GM19238 (cell line): ENCODE data around the gene ANAPC4.

Experiments used
- DNase-seq: peaks from one replicate; pipeline ENCODE4 v3.0.0; 2011; ENCODE audit warnings: low spot score; ENCODE audit not compliant: insufficient read length

ANAPC4 gene

GRCh38 chr4:25433966-25434827 is 57.1 kb downstream of the ANAPC4 start:
- no peak for DNase-seq

GRCh38 chr4:25437926-25438325 is 60.9 kb downstream of the ANAPC4 start:
- no peak for DNase-seq

GRCh38 chr4:25439918-25440477 is 62.9 kb downstream of the ANAPC4 start:
- peak; percentile 53 for DNase-seq

GRCh38 chr4:25440478-25441030 is 63.5 kb downstream of the ANAPC4 start:
- DNase-seq: no peak

GRCh38 chr4:25441519-25442117 is 64.6 kb downstream of the ANAPC4 start:
- DNase-seq: no peak

- no peak for DNase-seq
Measured at GRCh38 chr4:25442863-25443307, 65.8 kb downstream of the ANAPC4 start.

- no peak for DNase-seq
Measured at GRCh38 chr4:25443851-25444250, 66.8 kb downstream of the ANAPC4 start.

- no peak for DNase-seq
Measured at GRCh38 chr4:25446611-25447010, 69.5 kb downstream of the ANAPC4 start.

GRCh38 chr4:25448379-25449109 is 71.5 kb downstream of the ANAPC4 start:
- DNase-seq: no peak

GRCh38 chr4:25449270-25449669 is 72.2 kb downstream of the ANAPC4 start:
- no peak for DNase-seq

- no peak for DNase-seq
Measured at GRCh38 chr4:25449688-25450087, 72.6 kb downstream of the ANAPC4 start.

- no peak for DNase-seq
Measured at GRCh38 chr4:25450491-25450901, 73.4 kb downstream of the ANAPC4 start.

GRCh38 chr4:25451676-25452075 is 74.6 kb downstream of the ANAPC4 start:
- no peak for DNase-seq

GRCh38 chr4:25452081-25452480 is 75.0 kb downstream of the ANAPC4 start:
- DNase-seq: no peak

- no peak for DNase-seq
Measured at GRCh38 chr4:25454476-25454875, 77.4 kb downstream of the ANAPC4 start.

- DNase-seq: no peak
Measured at GRCh38 chr4:25457053-25457715, 80.1 kb downstream of the ANAPC4 start.

GRCh38 chr4:25466966-25467697 is 90.1 kb downstream of the ANAPC4 start:
- no peak for DNase-seq

GRCh38 chr4:25467843-25468242 is 90.8 kb downstream of the ANAPC4 start:
- no peak for DNase-seq
